Measurements from ENCODE around the gene ZDHHC9. TPM values are rescaled to one million over a fixed set of nuclear protein-coding genes. Genes with fewer than 3 reads are reported as not detected.

The ZDHHC9 gene
- total and polyA plus RNA-seq, 9 of the 15 experiments (the other 6 are each of a cell fraction or from before 2014, with no cell fraction given) = 6.8 to 22.4 (median 9.1) TPM

GRCh38 chrX:129768186-129768585 lies 75.5 kb downstream of the ZDHHC9 start:
- 38% methylated on average over 7 of the region's 8 CpGs for WGBS (ENCODE audit: insufficient coverage, low coverage, missing lambda C conversion rate)
- Histone ChIP-seq H3K9me3 (replicated peaks; ENCODE audit: control insufficient read depth, insufficient read depth, low read depth, low read length) (no peaks in the 10 kb centered on the region), H3K4me1 (replicated peaks in 1 of 2; ENCODE audit: control insufficient read depth in 2 of 2, insufficient read depth in 2 of 2, low read length in 2 of 2) (no peaks in the 10 kb centered on the region; a peak in 1 of 5 replicates), H3K79me2 (ENCODE audit: control insufficient read depth, insufficient read depth, low read length) (no peaks in the 10 kb centered on the region), H3K27ac (ENCODE audit: extremely low read depth, low read depth, low read length) (no peak overlapping the region), H3K9me1 (ENCODE audit: control insufficient read depth, insufficient read depth, low read length) (no peaks in the 10 kb centered on the region), H3K4me3 (no peak overlapping the region), H3K9ac (ENCODE audit: insufficient read depth in 1 of 2, low read depth in 2 of 2, low read length in 2 of 2) (no peak overlapping the region; a peak in 1 of 4 replicates), H3K4me2 (ENCODE audit: insufficient read depth, low read length) (no peak overlapping the region), H4K20me1 (replicated peaks; ENCODE audit: control insufficient read depth, insufficient read depth, low read length) (no peaks in the 10 kb centered on the region), H3K27me3 (ENCODE audit: control insufficient read depth in 2 of 2, insufficient read depth in 2 of 2, low read length in 2 of 2) (no peaks in the 10 kb centered on the region), H2AFZ (ENCODE audit: low read depth, low read length) (no peak overlapping the region), H3K36me3 (ENCODE audit: control insufficient read depth, insufficient read depth, low read length) (no peaks in the 10 kb centered on the region)
- no peak for ATAC-seq
- no TSS peak for BruUV-seq (replicated peaks)
- in situ Hi-C loops (cut with MboI) (no loop called here), intact Hi-C loops (cut with micrococcal nuclease) (no loop called here)
- no peak for DNase-seq (ENCODE audit: extremely low read depth in 1 of 4, low spot score in 3 of 4)
- POLR2A ChIA-PET = interaction anchor here (0.6 kb wide), 1 partner anchor 158 kb away, joined by 3 read pairs; no protein-coding TSS in a partner anchor
- no peak for FAIRE-seq
- no peak for TF ChIP-seq THAP12 (CRISPR knock-in tag; IDR thresholded peaks at IDR 0.05)
- TF ChIP-seq RCOR1 (IDR thresholded peaks at IDR 0.05; ENCODE audit: borderline replicate concordance in 1 of 2, low read depth in 2 of 2, low read length in 2 of 2) = no peak
- no peak for TF ChIP-seq SLC30A9 (CRISPR knock-in tag; IDR thresholded peaks at IDR 0.05)
- CTCF ChIA-PET (ENCODE audit: low intra/inter-chr PET ratio) = no interaction called here

GRCh38 chrX:129763666-129764065 lies 80.0 kb downstream of the ZDHHC9 start:
- Histone ChIP-seq H4K20me1 (replicated peaks; ENCODE audit: control insufficient read depth, insufficient read depth, low read length) (no peaks in the 10 kb centered on the region), H3K4me1 (replicated peaks in 1 of 2; ENCODE audit: control insufficient read depth in 2 of 2, insufficient read depth in 2 of 2, low read length in 2 of 2) (peaks cover 6 to 11% of the 10 kb centered on the region in 2 experiments; a peak in 4 of 5 replicates), H3K9me1 (ENCODE audit: control insufficient read depth, insufficient read depth, low read length) (no peaks in the 10 kb centered on the region), H3K4me3 (no peak overlapping the region), H3K4me2 (ENCODE audit: insufficient read depth, low read length) (no peak overlapping the region), H2AFZ (ENCODE audit: low read depth, low read length) (no peak overlapping the region), H3K36me3 (ENCODE audit: control insufficient read depth, insufficient read depth, low read length) (no peaks in the 10 kb centered on the region), H3K9ac (ENCODE audit: insufficient read depth in 1 of 2, low read depth in 2 of 2, low read length in 2 of 2) (no peak overlapping the region), H3K9me3 (replicated peaks; ENCODE audit: control insufficient read depth, insufficient read depth, low read depth, low read length) (no peaks in the 10 kb centered on the region), H3K27ac (ENCODE audit: extremely low read depth, low read depth, low read length) (no peak overlapping the region), H3K27me3 (ENCODE audit: control insufficient read depth in 2 of 2, insufficient read depth in 2 of 2, low read length in 2 of 2) (no peaks in the 10 kb centered on the region), H3K79me2 (ENCODE audit: control insufficient read depth, insufficient read depth, low read length) (no peaks in the 10 kb centered on the region)
- in situ Hi-C loops (cut with MboI) = no loop called here
- no TSS peak for BruUV-seq (replicated peaks)
- DNase-seq (ENCODE audit: extremely low read depth in 1 of 4, low spot score in 3 of 4) (no peak), ATAC-seq (no peak), FAIRE-seq (no peak)
- ChIA-PET CTCF (ENCODE audit: low intra/inter-chr PET ratio) (no interaction called here), POLR2A (interaction anchor here (0.5 to 0.6 kb wide), 2 partner anchors 264 to 290 kb away, joined by 3 read pairs; no protein-coding TSS in a partner anchor)
- no peak for TF ChIP-seq NELFE (IDR thresholded peaks at IDR 0.05; ENCODE audit: insufficient read depth, insufficient read length)
- no peak for TF ChIP-seq SNIP1 (IDR thresholded peaks at IDR 0.05; ENCODE audit: low read depth)
- peak; percentile 89 for TF ChIP-seq ZNF316 (IDR thresholded peaks at IDR 0.05)
- no peak for TF ChIP-seq FOS (IDR thresholded peaks at IDR 0.05; ENCODE audit: extremely low read depth, insufficient read length)
- no peak for TF ChIP-seq MEF2A (IDR thresholded peaks at IDR 0.05; ENCODE audit: control insufficient read depth, low read depth, low read length)
- TF ChIP-seq ZNF780A (CRISPR knock-in tag; IDR thresholded peaks at IDR 0.05) = no peak
- TF ChIP-seq MAFG (tag; conservative IDR thresholded peaks at IDR 0.05) = peak; percentile 61
- TF ChIP-seq MAFK (IDR thresholded peaks at IDR 0.05; ENCODE audit: low read length) = peak; percentile 36; the same call in 1 of the 2 replicates
- peak; percentile 54 for TF ChIP-seq MAFF (IDR thresholded peaks at IDR 0.05; ENCODE audit: low read length)
- TF ChIP-seq C11orf30 (IDR thresholded peaks at IDR 0.05; ENCODE audit: low read depth) = peak; percentile 82
- intact Hi-C loops (cut with micrococcal nuclease) = no loop called here

All from K562 (cell line).